Activated T-helper 17 cell treated with anti-CD3 and anti-CD28 coated beads, Interleukin-2, amount 50 U/mL, for 72 hours (primary cell): ENCODE results near the gene ZFPM1. TPM values are rescaled to one million over a fixed set of nuclear protein-coding genes. Genes with fewer than 3 reads are reported as not detected.

Experiments
- ATAC-seq: fragments of 150-1000 bp; cut with Tn5 transposase; replicated peaks from 2 replicates; pipeline ENCODE4 v1.10.0; 2021; ENCODE audit warnings: mild to moderate bottlenecking, moderate library complexity
- H3K27ac Mint-ChIP-seq: one replicate; pipeline ENCODE4 v1.8.0; 2022; ENCODE audit warnings: mixed read lengths
- H3K27me3 Mint-ChIP-seq: one replicate; pipeline ENCODE4 v1.8.0; 2022; ENCODE audit warnings: mixed read lengths
- H3K36me3 Mint-ChIP-seq: one replicate; pipeline ENCODE4 v1.8.0; 2022; ENCODE audit warnings: low read depth, mild to moderate bottlenecking, mixed read lengths
- H3K4me1 Mint-ChIP-seq: one replicate; pipeline ENCODE4 v1.8.0; 2022; ENCODE audit warnings: mixed read lengths
- H3K4me3 Mint-ChIP-seq: one replicate; pipeline ENCODE4 v1.8.0; 2022; ENCODE audit warnings: mild to moderate bottlenecking, mixed read lengths
- H3K9me3 Mint-ChIP-seq: one replicate; pipeline ENCODE4 v1.8.0; 2022; ENCODE audit warnings: mixed read lengths
- total RNA-seq, 2 donors: library from RNA; stranded (reverse); gene quantifications; one replicate each; pipeline ENCODE4 v1.2.3, GENCODE V29; 2022

Gene ZFPM1
- total RNA-seq, 2 donors from 2014 or later: 12.2 to 22.1 TPM

DNA sequence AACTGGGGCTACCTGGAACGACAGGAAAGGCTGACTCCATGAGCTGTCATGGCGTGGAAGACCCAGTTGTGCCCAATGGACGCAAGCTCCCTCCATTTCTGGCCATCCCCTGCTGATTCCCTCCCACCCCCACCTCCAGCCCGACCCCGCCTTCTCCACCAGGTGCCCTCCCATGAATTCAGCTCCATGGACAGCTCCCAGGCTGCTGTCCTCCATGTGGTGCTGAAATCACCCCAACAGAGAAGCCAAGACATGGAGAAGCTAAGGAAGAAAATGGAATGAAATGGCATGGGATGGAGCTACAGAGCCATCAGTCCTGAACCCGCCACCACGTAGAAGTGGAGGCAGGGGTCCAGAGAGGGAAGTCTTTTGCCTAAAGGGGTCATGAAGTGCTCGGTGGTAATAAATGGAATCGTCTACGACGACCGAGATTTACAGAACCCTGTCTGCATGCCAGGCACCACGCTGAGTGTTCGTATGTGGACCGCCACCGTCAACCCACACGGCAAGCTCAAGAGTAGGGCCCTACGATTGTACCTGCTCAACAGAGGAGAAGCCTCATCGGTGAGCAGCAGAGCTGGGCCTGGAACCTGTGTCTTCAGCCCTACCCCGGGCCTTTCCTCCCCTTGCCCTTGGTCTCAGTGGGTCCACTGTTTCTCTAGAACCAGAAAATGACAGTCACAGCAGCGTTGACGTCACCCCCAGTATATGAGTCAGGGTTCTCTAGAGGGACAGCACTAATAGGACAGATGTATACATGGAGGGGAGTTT is 107.8 kb downstream of the ZFPM1 start:
- Mint-ChIP-seq H3K4me3 (no peak overlapping the region), H3K4me1 (no peaks in the 10 kb centered on the region), H3K36me3 (no peaks in the 10 kb centered on the region), H3K27me3 (peaks cover 7% of the 10 kb centered on the region), H3K9me3 (no peaks in the 10 kb centered on the region), H3K27ac (no peak overlapping the region)
- peak; percentile 28 for ATAC-seq

DNA sequence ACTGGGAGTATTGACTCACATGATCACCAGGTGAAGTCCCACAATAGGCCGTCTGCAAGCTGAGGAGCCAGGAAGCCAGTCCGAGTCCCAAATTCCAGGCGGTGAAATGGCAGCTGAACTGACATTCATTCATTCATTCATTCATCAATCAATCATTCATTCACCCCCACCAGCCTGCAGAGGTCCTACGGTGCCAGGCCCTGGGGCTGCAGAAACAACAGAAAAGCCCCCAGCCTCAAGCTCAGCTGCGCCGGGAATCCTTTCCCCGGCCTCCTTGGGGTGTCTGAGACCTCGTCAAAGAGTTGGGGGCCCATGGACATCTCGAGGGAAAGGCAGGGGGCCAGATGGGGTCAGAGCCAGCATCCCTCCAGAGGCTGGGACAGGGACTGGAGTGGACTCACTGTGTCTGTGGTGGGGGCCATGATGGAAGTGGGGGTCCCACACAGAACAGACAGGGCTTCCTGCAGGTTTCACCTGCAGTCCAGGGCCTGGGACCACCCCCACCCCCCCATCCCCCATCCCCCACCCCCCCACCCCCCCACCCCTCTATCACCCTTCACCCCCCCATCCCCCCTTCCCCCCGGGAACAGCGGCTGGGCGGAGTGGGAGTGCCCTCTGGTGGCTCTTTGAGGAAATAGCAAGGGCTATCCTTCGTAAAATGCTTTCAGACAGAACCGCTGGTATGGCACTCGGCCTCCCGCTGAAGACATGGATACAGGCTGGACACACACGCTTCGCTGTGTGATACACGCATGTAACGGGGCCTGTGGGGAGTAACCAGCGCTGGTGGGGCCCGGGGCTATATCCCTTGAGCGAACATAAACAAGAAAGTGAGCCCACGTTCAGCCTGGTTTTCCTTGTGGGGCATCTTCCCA is 108.6 kb downstream of the ZFPM1 start:
- Mint-ChIP-seq H3K36me3 (no peaks in the 10 kb centered on the region), H3K9me3 (no peaks in the 10 kb centered on the region), H3K27ac (no peak overlapping the region), H3K4me3 (no peak overlapping the region), H3K27me3 (peaks cover 7% of the 10 kb centered on the region), H3K4me1 (peaks cover 7% of the 10 kb centered on the region)
- no peak for ATAC-seq

DNA sequence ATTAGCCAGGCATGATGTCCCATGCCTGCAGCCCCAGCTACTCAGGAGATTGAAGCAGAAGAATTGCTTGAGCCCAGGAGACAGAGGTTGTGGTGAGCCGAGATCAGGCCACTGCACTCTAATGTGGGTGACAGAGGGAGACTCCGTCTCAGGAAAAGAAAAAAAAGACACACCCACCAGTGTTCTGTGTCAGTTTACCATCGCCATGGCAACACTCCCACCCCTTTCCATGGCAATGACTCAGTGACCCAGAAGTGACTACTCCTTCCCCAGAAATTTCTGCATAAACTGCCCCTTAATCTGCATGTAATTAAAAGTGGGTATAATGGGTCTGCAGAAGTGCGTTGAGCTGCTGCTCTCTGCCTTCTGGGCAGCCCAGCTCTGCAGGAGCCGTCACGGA is 113.1 kb downstream of the ZFPM1 start:
- H3K36me3 Mint-ChIP-seq: no peaks in the 10 kb centered on the region

DNA sequence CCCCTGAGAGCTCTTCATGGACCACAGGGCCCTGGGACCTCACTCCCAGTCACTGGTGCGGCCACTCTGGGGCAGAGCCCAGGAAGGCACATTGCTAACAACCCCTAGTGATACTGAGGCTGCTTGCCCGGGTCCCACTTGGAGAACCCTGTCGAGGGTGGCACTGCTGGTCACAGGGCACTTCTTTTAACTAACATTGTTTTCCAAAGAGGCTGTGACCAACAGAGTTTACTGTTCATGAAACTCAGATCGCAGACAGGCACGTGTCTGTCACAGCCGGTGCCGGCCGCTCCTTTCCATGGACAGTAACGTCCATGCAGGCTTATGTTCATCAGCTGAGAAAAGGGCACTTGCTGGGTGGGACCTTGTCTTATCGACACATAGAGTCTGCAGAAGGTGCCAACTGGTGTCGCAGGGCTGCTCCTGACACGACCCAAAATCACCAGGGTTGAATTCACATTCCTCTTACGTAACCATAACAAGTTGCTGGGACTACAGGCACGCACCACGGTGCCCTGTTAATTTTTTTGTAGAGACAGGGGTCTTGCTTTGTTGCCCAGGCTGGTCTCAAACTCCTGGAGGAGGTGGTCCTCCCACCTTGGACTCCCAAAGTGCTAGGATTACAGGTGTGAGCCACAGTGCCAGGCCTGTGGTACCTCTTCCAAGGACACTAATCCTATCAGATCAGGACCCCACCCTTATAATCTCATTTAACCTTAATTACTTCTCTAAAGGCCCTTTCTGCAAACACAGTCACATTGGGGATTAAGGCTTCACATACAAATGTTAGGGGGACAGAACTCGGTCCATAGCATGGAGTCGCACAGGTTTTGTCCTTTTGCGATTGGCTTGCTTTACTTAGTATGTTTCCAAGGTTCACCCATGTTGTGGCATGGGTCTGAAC is 115.9 kb downstream of the ZFPM1 start:
- Mint-ChIP-seq H3K9me3 (no peaks in the 10 kb centered on the region), H3K36me3 (peaks cover 27% of the 10 kb centered on the region), H3K27ac (peak overlapping the region; percentile 84), H3K27me3 (no peaks in the 10 kb centered on the region), H3K4me1 (peaks cover 12% of the 10 kb centered on the region), H3K4me3 (peak overlapping the region; percentile 84)
- ATAC-seq: no peak

More for the DNA sequence above, 113.1 kb downstream of the ZFPM1 start:
- Mint-ChIP-seq H3K4me1 (peaks cover 12% of the 10 kb centered on the region), H3K27ac (peak overlapping the region; percentile 69), H3K9me3 (no peaks in the 10 kb centered on the region), H3K4me3 (peak overlapping the region; percentile 1), H3K27me3 (no peaks in the 10 kb centered on the region)
- peak; percentile 81 for ATAC-seq

DNA sequence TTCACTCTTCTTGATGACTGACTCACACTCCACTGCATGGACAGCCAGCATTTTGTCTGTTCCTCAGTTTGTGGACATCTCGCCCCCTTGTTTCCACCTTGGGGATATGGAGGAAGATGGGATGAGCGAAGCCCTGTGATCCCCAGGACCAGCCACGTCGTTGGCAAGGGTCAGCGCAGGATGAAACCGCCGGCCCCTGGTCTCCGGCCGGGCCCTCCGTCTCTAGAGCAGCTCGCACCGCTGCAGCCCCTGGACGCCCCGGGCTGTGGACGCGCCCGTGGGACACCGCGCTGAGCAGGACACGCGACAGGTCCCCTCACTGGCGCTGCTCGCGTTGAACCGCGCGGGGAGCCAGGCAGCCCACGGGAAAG is 116.5 kb downstream of the ZFPM1 start:
- peaks cover 32% of the 10 kb centered on the region for H3K36me3 Mint-ChIP-seq
- no peaks in the 10 kb centered on the region for H3K9me3 Mint-ChIP-seq
- peak; percentile 33 for ATAC-seq
- peak overlapping the region; percentile 84 for H3K4me3 Mint-ChIP-seq
- peak overlapping the region; percentile 84 for H3K27ac Mint-ChIP-seq
- H3K4me1 Mint-ChIP-seq: peaks cover 12% of the 10 kb centered on the region
- H3K27me3 Mint-ChIP-seq: no peaks in the 10 kb centered on the region

DNA sequence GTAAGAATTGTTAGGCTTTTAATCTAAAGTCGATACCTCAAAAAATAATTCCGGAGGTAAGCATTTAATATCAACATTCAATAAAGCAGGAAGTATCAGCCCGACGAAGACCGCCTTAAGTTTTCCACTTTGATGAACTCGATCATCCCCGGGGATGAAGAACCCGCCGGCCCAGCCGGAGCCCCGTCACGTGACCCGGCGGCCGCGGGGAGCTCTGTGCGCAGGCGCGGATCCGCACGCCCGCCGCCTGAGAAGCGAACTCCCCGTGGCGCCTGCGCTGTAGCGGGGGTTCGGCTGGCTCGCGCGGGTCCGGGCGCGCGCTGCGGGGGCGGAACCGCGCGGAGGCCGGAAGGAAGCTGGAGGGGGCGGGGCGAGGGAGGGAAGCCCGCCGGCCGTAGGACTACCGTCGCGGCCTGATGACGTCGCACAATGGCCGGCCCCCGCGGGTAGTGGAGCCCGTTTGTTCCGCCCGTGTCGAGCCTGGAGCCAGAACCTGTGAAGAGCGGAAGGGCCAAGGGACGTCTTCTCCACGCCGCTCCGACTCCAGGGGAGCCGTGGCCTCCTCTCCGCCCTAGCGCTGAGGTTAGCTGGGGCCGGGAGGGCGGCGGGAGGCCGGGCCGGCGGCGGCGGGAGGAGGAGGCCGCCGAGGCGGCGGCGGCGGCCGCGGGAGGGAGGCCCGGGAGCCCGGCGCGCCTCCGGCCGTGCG is 117.1 kb downstream of the ZFPM1 start, which contains the start of gene ZC3H18:
Gene ZC3H18, plus strand, starts transcription at position 419 of the 706 bp plus-strand sequence. CDS start 6,721 bp downstream, outside the sequence.
- Mint-ChIP-seq H3K36me3 (peaks cover 36% of the 10 kb centered on the region), H3K4me3 (peak within 1 kb of the TSS; percentile 84), H3K4me1 (peaks cover 12% of the 10 kb centered on the region), H3K9me3 (no peaks in the 10 kb centered on the region), H3K27ac (peak within 1 kb of the TSS; percentile 84), H3K27me3 (no peaks in the 10 kb centered on the region)
- ATAC-seq: peak; percentile 71

DNA sequence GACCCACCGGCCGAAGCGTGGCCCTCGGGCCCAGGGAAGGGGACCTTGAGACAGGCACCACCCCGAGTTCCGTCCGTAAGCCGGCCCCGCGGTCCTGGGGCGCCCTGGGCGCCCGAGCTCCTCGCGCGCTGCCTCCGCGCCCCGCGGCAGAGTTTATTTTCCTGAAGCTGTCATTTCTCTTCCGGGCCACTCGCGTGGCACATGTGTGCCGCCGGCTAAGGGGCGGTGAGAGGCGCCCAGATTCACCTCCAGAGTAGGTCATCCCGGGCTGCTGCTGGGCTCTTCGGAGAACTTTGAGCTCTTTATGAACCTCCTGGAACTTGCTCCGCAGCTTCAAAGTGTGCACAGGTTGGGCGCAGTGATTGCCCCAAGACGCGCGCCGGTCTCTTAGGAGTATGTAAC is 117.6 kb downstream of the ZFPM1 start:
- H3K4me1 Mint-ChIP-seq: peaks cover 12% of the 10 kb centered on the region
- no peaks in the 10 kb centered on the region for H3K27me3 Mint-ChIP-seq
- ATAC-seq: peak; percentile 35

DNA sequence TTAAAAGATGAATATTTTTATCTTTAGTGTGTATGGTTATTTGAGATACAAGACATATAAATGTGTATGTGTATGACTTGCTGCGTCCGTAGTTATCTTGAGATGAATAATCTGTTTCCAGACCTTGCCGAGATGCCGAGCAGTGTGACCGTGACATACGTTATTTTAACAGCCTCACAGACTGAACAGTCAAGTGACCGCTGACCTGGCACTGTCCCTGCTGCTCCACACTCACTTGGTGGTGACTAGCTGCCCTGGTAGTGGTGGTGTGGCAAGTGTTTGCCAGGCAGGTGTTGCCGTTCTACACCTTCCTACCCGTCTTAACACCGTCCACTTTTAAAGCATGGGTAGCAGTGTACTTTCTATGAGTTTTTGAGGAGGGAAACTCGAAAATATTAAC is 122.2 kb downstream of the ZFPM1 start:
- Mint-ChIP-seq H3K9me3 (no peaks in the 10 kb centered on the region), H3K27me3 (no peaks in the 10 kb centered on the region), H3K4me1 (peaks cover 10% of the 10 kb centered on the region), H3K27ac (no peak overlapping the region), H3K4me3 (no peak overlapping the region), H3K36me3 (peaks cover 80% of the 10 kb centered on the region)
- no peak for ATAC-seq

More for the DNA sequence above, 117.6 kb downstream of the ZFPM1 start:
- Mint-ChIP-seq H3K4me3 (peak overlapping the region; percentile 84), H3K27ac (peak overlapping the region; percentile 84), H3K9me3 (no peaks in the 10 kb centered on the region), H3K36me3 (peaks cover 42% of the 10 kb centered on the region)

DNA sequence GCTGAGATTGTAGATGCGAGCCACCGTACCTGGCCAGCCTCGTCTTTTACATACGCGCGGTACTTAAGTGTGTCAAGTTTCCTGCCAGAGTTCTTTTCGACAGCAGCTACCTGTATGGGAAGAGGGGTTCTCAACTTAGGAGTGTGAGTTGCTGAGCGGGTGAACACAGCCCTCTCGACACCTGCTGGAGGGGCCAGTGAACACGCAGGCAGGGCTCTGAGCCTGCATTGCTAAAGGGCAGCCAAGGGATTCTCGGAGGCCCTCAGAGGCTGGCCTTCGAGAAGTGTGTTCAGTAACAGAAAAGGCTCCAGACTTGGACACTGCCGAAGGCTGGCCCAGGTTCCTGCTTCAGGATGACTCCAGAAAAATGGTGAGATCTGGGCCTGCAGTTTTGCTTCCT is 123.2 kb downstream of the ZFPM1 start:
- no peaks in the 10 kb centered on the region for H3K27me3 Mint-ChIP-seq
- H3K9me3 Mint-ChIP-seq: no peaks in the 10 kb centered on the region
- H3K4me1 Mint-ChIP-seq: peaks cover 16% of the 10 kb centered on the region
- no peak for ATAC-seq
- H3K27ac Mint-ChIP-seq: no peak overlapping the region
- H3K36me3 Mint-ChIP-seq: peaks cover 89% of the 10 kb centered on the region
- H3K4me3 Mint-ChIP-seq: no peak overlapping the region

DNA sequence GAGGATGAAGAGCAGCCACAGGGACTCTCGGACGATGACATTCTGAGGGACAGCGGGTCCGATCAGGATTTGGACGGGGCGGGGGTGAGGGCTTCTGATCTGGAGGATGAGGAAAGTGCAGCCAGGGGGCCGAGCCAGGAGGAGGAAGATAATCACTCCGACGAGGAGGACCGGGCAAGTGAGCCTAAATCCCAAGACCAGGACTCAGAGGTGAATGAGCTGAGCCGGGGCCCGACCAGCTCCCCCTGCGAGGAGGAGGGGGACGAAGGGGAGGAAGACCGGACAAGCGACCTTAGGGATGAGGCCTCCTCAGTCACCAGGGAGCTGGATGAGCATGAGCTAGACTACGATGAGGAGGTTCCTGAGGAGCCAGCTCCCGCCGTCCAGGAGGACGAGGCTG is 124.1 kb downstream of the ZFPM1 start:
- H3K27ac Mint-ChIP-seq: peak overlapping the region; percentile 51
- H3K27me3 Mint-ChIP-seq: no peaks in the 10 kb centered on the region
- no peaks in the 10 kb centered on the region for H3K9me3 Mint-ChIP-seq
- ATAC-seq: no peak
- peaks cover 89% of the 10 kb centered on the region for H3K36me3 Mint-ChIP-seq
- H3K4me3 Mint-ChIP-seq: no peak overlapping the region
- H3K4me1 Mint-ChIP-seq: peaks cover 19% of the 10 kb centered on the region

DNA sequence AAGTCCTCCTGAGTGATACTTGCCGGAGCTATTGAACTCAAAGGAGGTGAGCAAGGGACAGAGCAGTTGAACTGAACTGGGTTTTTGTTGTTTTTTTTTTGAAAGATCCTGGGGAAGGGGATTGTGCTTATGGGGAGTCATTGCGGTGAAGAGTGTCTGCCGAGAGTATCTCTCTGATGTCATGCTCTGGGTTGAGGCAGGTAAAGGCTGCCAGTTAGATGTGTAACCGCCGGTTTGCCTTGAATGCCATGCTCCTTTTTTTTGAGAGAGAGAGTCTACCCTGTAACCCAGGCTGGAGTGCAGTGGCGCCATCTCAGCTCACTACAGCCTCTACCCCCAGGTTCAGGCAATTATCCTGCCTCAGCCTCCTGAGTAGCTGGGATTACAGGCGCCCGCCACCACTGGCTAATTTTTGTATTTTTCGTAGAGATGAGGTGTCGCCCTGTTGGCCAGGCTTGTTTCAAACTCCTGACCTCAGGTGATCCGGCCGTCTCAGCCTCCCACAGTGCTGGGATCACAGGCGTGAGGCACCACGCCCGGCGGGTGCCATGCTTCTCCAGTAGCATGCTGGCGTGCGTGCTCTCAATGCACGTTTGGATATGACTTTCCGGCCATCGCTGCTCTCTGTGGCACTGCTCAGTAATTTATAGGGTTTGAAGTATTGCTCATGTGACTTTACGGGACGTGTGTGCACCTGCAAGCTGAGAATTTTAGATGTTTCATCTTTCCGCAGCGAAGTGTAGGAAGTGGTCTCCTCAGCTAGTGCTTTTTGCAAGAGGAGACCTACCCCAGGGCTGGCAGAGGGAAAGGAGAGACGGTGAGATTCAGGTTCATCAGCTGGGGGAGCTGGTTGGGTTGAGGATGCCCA is 125.6 kb downstream of the ZFPM1 start:
- no peak for ATAC-seq

DNA sequence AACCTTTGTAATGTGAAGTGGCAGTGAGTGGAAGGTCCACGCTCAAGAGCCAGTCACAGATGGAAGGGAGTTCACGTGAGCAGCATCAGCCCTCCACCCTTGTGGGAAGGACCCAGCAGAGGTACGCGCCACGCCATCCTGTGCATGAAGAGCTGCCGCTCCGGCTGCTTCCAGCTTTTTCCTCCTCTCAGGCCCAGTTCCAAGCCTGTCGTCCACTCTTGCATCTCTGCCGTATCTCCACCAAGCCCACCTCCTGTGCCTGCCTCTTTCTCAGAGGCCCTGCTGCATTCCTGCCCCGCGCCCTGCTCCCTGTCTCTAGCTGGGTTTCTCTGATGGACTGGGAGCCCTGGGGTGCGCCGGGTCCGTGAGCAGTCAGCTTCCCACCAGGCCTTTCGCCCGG is 127.3 kb downstream of the ZFPM1 start:
- Mint-ChIP-seq H3K27ac (peak overlapping the region; percentile 43), H3K4me1 (peaks cover 26% of the 10 kb centered on the region), H3K27me3 (no peaks in the 10 kb centered on the region), H3K4me3 (no peak overlapping the region), H3K36me3 (peaks cover 84% of the 10 kb centered on the region), H3K9me3 (no peaks in the 10 kb centered on the region)
- ATAC-seq: no peak

More for the DNA sequence above, 125.6 kb downstream of the ZFPM1 start:
- no peaks in the 10 kb centered on the region for H3K27me3 Mint-ChIP-seq
- H3K4me3 Mint-ChIP-seq: no peak overlapping the region
- H3K4me1 Mint-ChIP-seq: peaks cover 19% of the 10 kb centered on the region
- H3K27ac Mint-ChIP-seq: peak overlapping the region; percentile 51
- no peaks in the 10 kb centered on the region for H3K9me3 Mint-ChIP-seq
- H3K36me3 Mint-ChIP-seq: peaks cover 87% of the 10 kb centered on the region

DNA sequence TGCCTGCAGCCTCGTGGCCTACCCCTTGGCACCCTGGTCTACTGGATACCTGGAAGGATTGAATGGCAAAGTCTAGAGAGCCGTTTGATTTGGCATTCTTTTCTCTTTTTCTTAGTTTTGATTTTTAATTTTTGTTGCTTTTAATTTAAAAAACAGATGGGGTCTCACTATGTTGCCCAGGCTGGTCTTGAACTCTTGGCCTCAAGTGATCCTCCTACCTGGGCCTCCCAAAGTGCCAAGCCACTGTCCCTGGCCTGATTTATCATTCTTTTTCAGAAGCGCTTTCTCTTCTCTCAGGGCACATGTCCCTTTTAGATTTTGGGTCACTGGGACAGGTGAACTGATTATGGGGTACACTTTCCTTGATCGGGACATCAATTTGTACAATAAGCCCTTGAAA is 128.0 kb downstream of the ZFPM1 start:
- H3K27ac Mint-ChIP-seq: peak overlapping the region; percentile 43
- peaks cover 30% of the 10 kb centered on the region for H3K4me1 Mint-ChIP-seq
- no peak for ATAC-seq
- H3K36me3 Mint-ChIP-seq: peaks cover 84% of the 10 kb centered on the region
- H3K4me3 Mint-ChIP-seq: no peak overlapping the region
- no peaks in the 10 kb centered on the region for H3K27me3 Mint-ChIP-seq
- no peaks in the 10 kb centered on the region for H3K9me3 Mint-ChIP-seq
